HK-2 (cell line): Measurements from ENCODE around the gene SMPX.

Experiments
- DNase-seq: peaks from one replicate; pipeline ENCODE4 v3.0.0-alpha.2; 2018; ENCODE audit not compliant: unreplicated experiment

The SMPX gene

GRCh38 chrX:21657318-21658151, 100.4 kb downstream of the SMPX start:
- no peak for DNase-seq

GRCh38 chrX:21656587-21657317, 101.2 kb downstream of the SMPX start:
- DNase-seq: no peak
